ENCODE measurements around the gene HELZ. TPM values are rescaled to one million over a fixed set of nuclear protein-coding genes. Genes with fewer than 3 reads are reported as not detected.

The HELZ gene
- total RNA-seq, 4 donors from 2014 or later = 21.0 to 47.0 (median 38.9) TPM

DNA sequence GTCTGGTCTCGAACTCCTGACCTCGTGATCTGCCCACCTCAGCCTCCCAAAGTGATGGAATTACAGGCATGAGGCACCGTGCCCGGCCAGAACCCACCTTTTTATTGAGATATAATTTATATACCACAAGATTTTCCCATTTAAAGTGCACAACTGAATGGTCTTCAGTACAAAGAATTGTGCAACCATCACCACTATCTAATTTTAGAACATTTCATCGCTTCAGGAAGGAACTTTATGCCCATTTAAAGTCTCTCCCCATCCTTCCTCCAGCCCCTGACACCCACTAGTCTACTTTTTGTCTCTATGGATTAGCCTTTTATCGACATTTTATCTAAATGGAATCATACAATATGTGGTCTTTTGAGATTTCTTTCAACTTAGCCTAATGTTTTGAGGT, 25.4 kb upstream of the HELZ start:
- Histone ChIP-seq H3K27me3 (no peaks in the 10 kb centered on the region), H3K9me3 (no peaks in the 10 kb centered on the region), H3K36me3 (no peaks in the 10 kb centered on the region), H3K4me3 (no peak overlapping the region), H3K4me1 (no peaks in the 10 kb centered on the region), H3K27ac (no peak overlapping the region)
- no peak for TF ChIP-seq POLR2A (IDR thresholded peaks at IDR 0.05)
- TF ChIP-seq, protein P1, sequence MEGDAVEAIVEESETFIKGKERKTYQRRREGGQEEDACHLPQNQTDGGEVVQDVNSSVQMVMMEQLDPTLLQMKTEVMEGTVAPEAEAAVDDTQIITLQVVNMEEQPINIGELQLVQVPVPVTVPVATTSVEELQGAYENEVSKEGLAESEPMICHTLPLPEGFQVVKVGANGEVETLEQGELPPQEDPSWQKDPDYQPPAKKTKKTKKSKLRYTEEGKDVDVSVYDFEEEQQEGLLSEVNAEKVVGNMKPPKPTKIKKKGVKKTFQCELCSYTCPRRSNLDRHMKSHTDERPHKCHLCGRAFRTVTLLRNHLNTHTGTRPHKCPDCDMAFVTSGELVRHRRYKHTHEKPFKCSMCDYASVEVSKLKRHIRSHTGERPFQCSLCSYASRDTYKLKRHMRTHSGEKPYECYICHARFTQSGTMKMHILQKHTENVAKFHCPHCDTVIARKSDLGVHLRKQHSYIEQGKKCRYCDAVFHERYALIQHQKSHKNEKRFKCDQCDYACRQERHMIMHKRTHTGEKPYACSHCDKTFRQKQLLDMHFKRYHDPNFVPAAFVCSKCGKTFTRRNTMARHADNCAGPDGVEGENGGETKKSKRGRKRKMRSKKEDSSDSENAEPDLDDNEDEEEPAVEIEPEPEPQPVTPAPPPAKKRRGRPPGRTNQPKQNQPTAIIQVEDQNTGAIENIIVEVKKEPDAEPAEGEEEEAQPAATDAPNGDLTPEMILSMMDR (IDR thresholded peaks at IDR 0.05 in 4 of 5, conservative IDR thresholded peaks at IDR 0.05 in 1 of 5) = no peak
- intact Hi-C loops (cut with DNase I; ENCODE audit: low total_unique reads) = no loop called here
- in situ Hi-C loops (cut with MboI; ENCODE audit: low sequenced_read_pairs in 4 of 4) = no loop called here
- no peak for ATAC-seq
- no peak for DNase-seq

DNA sequence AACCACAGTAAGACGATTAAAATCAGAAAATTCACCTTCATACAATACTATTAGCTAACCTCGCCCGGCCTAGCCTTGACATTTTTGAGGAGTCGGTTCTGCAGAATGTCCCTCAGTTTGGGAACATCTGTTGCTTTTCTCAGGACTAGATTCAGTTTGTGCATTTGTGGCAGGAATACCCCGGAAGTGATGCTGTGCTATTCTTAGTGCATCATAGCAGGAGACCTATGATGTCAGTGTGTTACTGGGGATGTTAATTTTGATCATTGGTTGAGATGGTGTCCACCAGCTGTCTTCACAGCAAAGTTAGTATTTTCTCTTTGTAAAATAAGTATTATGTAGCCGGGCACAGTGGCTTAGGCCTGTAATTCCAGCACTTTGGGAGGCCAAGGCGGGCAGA, 21.5 kb upstream of the HELZ start:
- Histone ChIP-seq H3K36me3 (no peaks in the 10 kb centered on the region), H3K4me1 (no peaks in the 10 kb centered on the region), H3K9me3 (no peaks in the 10 kb centered on the region), H3K4me3 (no peak overlapping the region), H3K27ac (no peak overlapping the region), H3K27me3 (no peaks in the 10 kb centered on the region)
- in situ Hi-C loops (cut with MboI; ENCODE audit: low sequenced_read_pairs in 4 of 4) = no loop called here
- intact Hi-C loops (cut with DNase I; ENCODE audit: low total_unique reads) = loop anchor here (5.0 kb wide), 1 partner anchor 459 kb away; no protein-coding TSS in a partner anchor
- TF ChIP-seq, protein P1 (IDR thresholded peaks at IDR 0.05 in 4 of 5, conservative IDR thresholded peaks at IDR 0.05 in 1 of 5) = no peak
- TF ChIP-seq POLR2A (IDR thresholded peaks at IDR 0.05) = no peak
- DNase-seq = no peak
- ATAC-seq = no peak

DNA sequence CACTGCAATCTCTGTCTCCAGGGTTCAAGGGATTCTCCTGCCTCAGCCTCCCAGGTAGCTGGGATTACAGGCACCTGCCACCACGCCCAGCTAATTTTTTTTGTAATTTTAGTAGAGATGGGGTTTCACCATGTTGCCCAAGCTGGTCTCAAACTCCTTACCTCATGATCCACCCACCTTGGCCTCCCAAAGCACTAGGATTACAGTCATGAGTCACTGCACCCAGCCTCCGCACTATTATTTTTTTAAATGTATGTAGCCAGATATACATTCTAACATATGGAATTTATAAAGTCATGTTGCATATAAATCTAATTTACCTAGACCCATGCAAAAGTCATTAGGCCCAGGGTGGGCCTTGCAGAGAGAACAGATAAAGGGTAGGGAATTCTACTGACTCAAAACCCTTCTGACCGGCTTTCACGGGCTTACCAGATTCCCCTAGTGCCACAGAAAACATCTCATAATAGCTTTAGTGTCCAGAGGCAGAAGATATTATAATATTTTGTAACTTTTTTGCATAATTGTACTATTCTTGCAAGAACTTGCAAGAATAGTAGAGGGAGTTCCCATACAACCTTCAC, 20.5 kb upstream of the HELZ start:
- TF ChIP-seq, protein P1 (IDR thresholded peaks at IDR 0.05 in 4 of 5, conservative IDR thresholded peaks at IDR 0.05 in 1 of 5) = no peak
- no peak for TF ChIP-seq POLR2A (IDR thresholded peaks at IDR 0.05)
- Histone ChIP-seq H3K9me3 (no peaks in the 10 kb centered on the region), H3K27ac (no peak overlapping the region), H3K4me1 (no peaks in the 10 kb centered on the region), H3K27me3 (no peaks in the 10 kb centered on the region), H3K4me3 (no peak overlapping the region), H3K36me3 (no peaks in the 10 kb centered on the region)
- DNase-seq = no peak
- in situ Hi-C loops (cut with MboI; ENCODE audit: low sequenced_read_pairs in 4 of 4) (no loop called here), intact Hi-C loops (cut with DNase I; ENCODE audit: low total_unique reads) (loop anchor here (5.0 kb wide), 1 partner anchor 458 kb away; no protein-coding TSS in a partner anchor)
- ATAC-seq = no peak

DNA sequence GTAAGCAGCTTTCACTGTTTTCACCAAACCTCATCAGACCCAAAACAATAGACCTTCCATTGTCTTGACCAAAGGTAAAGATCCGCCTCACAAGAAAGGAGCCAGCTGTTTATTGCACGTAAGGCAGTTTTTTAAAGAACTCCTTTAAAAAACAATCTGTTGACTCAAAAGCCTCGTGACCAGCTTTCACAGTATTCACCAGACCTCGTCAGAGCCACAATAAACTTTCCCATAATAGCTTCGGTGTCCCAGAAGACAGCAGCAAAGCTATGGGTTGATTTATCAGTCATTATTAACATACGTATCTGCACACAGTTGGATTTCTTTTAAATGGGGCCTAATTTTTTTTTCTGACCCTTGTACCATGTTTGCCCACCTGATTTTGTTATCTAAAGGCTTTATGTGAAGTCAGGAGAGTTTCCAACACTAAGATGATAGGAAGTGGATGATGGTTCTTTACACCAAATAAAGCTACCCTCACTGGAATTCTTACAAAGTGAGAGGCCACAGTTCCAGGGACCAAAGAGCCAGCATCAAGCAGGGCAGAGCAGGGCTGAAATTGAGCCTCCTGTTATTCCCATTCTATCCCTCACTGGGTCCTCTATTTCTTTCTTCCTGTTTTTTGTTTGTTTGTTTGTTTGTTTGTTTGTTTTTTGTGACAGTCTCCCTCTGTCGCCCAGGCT, 17.6 kb upstream of the HELZ start:
- H3K9me3 ChIP-seq = no peaks in the 10 kb centered on the region
- intact Hi-C loops (cut with DNase I; ENCODE audit: low total_unique reads) = no loop called here
- TF ChIP-seq POLR2A (IDR thresholded peaks at IDR 0.05) = no peak
- TF ChIP-seq, protein P1 (IDR thresholded peaks at IDR 0.05 in 4 of 5, conservative IDR thresholded peaks at IDR 0.05 in 1 of 5) = no peak
- H3K36me3 ChIP-seq = no peaks in the 10 kb centered on the region
- DNase-seq (no peak), ATAC-seq (no peak)
- H3K27me3 ChIP-seq = no peaks in the 10 kb centered on the region
- H3K27ac ChIP-seq = no peak overlapping the region
- H3K4me1 ChIP-seq = no peaks in the 10 kb centered on the region
- no peak overlapping the region for H3K4me3 ChIP-seq
- in situ Hi-C loops (cut with MboI; ENCODE audit: low sequenced_read_pairs in 4 of 4) = no loop called here

All from gastrocnemius medialis (tissue), 4 donors.